HG02852 (cell line): ENCODE data around the gene HSPB3.
"Not testable (repeated sequence)": the region's sequence is repeated elsewhere in the genome, so short reads cannot be mapped to it uniquely, and the experiment has no call there.

Source experiments
- ATAC-seq: cut with Tn5 transposase; IDR thresholded peaks from one replicate; pipeline ENCODE4 v1.9.1; 2021; ENCODE audit warnings: mild to moderate bottlenecking, moderate library complexity; ENCODE audit not compliant: unreplicated experiment

Gene HSPB3, protein sequence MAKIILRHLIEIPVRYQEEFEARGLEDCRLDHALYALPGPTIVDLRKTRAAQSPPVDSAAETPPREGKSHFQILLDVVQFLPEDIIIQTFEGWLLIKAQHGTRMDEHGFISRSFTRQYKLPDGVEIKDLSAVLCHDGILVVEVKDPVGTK

GRCh38 chr5:54455413-54456157 lies at the start of gene HSPB3:
Gene HSPB3 (plus strand): TSS chr5:54455699. CDS start chr5:54455790, 91 bp downstream.
- ATAC-seq: no peak

- no peak for ATAC-seq
Measured at GRCh38 chr5:54411176-54411575, 44.3 kb upstream of the HSPB3 start.

GRCh38 chr5:54412913-54413312 lies 42.6 kb upstream of the HSPB3 start:
- ATAC-seq: no peak

GRCh38 chr5:54415147-54415546 lies 40.4 kb upstream of the HSPB3 start:
- no peak for ATAC-seq

DNA sequence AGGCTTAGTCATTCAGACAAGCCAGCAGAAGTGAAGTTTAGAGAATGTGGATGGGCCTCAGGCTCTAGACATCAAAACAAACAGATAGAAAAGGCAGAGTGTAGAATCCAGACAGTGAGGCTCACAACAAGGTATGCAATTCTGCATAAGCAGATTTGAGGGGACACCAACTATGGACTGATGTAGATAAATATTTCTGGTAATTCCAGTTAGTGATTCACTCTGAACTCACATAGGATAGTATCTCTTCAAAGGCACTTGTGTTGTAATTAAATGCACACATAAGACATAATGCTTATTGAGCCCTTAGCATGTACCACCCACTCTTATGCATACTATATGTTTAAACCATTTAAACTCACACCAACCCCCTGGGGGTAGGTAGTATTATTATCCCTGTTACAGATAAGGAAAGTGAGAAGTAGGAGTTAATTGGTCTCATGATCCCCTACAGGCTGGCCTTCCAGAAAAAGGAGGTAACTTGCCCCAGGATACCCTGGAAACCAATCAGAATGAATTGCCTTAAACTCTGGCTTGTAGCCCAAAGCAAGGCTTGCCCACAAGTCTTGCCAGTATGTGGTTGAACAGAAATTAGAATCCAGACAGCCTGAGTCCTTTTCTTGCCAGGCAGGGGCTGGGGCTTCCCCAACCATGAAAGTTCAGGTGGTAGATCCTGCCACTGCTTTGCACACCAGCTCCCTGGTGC lies 39.5 kb upstream of the HSPB3 start:
- no peak for ATAC-seq

DNA sequence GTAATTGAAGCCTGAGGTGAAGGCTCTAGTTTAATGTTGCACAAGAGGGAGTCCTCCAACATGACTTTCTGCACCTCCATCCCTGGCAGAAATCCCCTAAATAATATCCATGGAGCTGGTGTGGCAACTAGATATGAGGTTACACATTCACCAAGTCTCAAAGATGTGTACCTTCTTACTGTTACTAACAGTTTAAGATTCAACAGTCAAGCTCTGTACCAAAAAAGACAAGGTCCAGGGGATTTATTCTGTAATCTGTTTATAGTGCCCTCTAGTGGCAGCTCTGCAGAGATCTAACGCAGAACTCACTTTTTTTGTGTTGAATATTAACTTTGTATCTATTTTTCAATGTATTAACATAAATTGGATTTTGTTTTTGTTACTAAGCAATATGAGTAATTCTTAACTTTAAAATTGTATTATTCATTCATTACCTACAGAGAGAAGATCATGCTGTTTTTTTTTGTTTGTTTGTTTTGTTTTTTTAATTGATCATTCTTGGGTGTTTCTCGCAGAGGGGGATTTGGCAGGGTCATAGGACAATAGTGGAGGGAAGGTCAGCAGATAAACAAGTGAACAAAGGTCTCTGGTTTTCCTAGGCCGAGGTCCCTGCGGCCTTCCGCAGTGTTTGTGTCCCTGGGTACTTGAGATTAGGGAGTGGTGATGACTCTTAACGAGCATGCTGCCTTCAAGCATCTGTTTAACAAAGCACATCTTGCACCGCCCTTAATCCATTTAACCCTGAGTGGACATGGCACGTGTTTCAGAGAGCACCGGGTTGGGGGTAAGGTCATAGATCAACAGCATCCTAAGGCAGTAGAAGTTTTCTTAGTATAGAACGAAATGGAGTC lies 35.7 kb upstream of the HSPB3 start:
- ATAC-seq: peak; percentile 67

DNA sequence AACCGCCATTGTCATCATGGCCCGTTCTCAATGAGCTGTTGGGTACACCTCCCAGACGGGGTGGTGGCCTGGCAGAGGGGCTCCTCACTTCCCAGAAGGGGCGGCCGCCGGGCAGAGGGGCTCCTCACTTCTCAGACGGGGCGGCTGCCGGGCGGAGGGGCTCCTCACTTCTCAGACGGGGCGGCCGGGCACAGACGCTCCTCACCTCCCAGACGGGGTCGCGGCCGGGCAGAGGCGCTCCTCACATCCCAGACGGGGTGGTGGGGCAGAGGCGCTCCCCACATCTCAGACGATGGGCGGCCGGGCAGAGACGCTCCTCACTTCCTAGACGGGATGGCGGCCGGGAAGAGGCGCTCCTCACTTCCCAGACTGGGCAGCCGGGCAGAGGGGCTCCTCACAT lies 35.0 kb upstream of the HSPB3 start:
- not testable (repeated sequence) for ATAC-seq

DNA sequence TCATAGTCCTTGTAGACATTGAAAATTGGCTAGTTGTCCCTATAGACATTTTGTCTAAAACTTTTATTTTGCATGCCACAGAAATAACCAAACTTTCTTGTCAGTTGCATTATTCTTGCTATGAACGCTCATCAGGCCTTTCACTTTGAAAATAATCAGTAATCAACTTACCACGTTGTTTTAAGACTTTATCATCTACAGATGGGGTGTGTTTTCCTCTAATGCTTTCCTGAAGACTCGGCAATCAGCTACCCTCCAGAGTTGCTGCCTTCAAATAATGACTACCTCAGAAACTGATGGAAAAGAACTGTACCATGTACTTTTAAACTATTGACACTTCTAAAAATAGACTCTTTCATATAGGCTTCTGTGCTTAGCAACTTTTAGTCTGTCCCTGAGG lies 33.5 kb upstream of the HSPB3 start:
- no peak for ATAC-seq

- ATAC-seq: no peak
Measured at GRCh38 chr5:54425258-54425657, 30.2 kb upstream of the HSPB3 start.

- no peak for ATAC-seq
Measured at GRCh38 chr5:54426209-54426608, 29.3 kb upstream of the HSPB3 start.

DNA sequence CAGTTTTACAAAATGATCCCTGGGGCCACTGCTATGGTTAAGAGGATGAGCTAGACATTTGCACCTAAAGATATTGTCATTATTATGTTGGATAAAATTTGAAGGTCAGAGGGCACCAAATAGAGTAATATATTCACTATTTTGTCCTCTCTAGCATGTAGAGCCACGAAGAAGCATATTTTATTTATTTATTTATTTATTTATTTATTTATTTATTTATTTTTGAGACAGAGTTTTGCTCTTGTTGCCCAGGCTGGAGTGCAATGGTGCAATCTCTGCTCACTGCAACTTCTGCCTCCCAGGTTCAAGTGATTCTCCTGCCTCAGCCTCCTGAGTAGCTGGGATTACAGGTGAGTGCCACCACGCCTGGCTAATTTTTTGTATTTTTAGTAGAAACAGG lies 20.8 kb upstream of the HSPB3 start:
- ATAC-seq: not testable (repeated sequence)

DNA sequence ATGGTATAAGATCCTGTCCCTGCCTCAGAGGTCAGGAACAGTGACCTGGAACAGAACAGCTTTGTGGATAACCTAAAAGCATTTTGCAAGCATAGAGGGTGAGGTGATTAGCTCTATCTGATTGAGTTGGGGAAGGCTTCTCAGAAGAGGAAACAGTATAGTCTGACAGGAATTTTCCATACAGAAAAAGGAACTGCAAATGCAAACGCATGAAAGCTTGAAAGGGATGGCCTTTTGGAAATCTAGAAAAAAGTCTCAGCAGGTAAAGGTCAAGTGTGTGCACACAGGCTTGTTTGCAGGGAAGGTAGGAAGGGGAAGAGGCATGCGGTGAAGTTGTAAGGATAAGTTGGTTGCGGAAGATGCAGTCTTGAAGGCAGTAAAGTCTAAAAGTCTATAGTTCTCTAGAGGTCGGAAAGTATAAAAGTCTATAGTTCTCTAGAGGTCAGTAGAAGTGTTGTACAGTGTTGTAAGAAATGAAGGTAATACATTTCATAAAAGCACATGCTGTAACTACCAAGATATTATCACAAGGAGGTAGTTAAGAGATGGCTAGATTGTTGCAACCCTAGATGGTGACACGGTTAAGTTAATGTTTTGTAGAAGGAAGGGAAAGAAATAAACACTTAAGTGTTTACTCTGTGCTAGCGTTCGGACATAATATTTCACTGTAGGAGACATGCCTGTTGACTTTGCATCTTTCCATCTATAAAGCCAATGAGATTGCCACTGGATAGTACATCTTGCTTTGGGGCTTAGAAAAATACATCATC lies 16.7 kb upstream of the HSPB3 start:
- ATAC-seq: no peak

- peak; percentile 93 for ATAC-seq
Measured at GRCh38 chr5:54440456-54440893, 15.0 kb upstream of the HSPB3 start.

GRCh38 chr5:54442271-54442670 lies 13.2 kb upstream of the HSPB3 start:
- ATAC-seq: no peak

DNA sequence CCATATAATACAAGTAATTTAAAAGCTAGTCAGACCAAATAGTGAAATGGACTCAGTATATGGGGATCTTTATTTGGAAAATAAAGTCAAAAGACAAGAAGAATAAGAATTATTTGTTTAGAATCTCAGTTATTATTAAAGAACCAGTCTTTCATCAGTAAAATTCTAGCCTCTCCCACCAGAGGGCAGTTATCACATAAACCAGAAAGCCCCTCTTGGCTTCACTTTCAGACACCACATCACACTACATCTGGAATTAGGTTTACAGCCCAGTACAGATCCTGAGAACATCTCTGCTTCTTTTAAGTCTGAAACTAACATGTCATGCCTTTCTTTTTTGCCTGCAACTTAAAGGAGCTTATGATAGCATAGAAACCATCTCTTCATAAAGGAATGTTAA lies 12.2 kb upstream of the HSPB3 start:
- no peak for ATAC-seq

DNA sequence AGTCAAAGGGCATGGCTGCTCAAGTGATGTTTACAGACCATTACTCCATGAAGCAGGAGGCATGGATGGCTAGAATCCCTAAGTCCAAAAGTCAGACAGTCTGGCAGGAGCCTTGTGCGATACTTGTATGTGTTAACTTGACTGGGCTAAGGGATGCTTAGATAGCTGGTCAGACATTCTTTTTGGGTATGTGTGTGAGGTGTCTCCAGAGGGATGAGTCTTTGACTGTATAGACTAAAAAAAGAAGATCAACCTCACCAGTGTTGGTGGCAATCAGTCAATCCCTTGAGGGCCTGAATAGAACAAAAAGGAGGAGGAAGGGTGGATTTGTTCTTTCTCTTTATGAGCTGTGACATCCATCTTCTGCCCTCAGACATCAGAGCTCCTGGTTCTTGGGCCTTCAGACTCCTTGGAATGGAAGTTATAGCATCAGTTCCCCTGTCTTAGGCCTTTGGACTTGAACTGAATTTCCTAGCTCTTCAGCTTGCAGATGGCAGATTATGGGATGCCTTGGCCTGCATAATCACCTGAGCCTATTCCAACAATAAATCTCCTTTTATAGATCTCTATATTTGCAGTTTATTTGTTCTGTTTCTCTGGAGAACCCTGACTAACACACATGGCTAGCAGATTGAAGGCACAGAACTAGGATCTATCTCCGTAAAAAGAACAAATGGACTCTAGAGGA lies 9.7 kb upstream of the HSPB3 start:
- ATAC-seq: no peak

GRCh38 chr5:54446379-54446732 lies 9.1 kb upstream of the HSPB3 start:
- no peak for ATAC-seq

DNA sequence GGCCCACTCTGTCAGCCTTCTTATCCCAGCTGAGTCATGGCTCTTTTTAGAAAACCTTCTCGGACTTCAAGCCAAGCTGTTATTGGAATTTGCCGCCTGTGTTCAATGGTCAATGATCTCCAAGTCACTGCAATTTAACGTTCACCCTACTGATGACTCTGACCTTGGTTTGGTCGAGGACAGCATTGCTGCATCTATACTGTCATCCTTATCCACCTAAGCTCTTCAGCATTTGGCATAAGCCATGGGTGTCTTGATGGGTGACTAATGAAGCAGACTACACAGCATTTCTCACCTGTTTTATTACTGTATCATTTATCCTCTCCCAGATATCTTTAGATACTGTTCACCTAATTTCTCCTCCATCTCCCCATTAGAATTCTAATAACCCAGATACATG lies 5.6 kb upstream of the HSPB3 start:
- no peak for ATAC-seq

GRCh38 chr5:54450542-54450941 lies 5.0 kb upstream of the HSPB3 start:
- no peak for ATAC-seq

GRCh38 chr5:54453046-54453445 lies 2.5 kb upstream of the HSPB3 start:
- ATAC-seq: no peak
